Epithelial cell of prostate (primary cell): ENCODE data around the gene CDC14B.
"Not testable (repeated sequence)": the region's sequence is repeated elsewhere in the genome, so short reads cannot be mapped to it uniquely, and the experiment has no call there.

Source experiments
- DNase-seq: peaks from one replicate; pipeline ENCODE4 v3.0.0-alpha.2; 2011; ENCODE audit warnings: low read depth, low spot score
- H3K27ac ChIP-seq: fragments of 450-650 bp; 2 replicates; pipeline ENCODE4 v1.5.1; 2017; ENCODE audit warnings: mild to moderate bottlenecking

Gene CDC14B

DNA sequence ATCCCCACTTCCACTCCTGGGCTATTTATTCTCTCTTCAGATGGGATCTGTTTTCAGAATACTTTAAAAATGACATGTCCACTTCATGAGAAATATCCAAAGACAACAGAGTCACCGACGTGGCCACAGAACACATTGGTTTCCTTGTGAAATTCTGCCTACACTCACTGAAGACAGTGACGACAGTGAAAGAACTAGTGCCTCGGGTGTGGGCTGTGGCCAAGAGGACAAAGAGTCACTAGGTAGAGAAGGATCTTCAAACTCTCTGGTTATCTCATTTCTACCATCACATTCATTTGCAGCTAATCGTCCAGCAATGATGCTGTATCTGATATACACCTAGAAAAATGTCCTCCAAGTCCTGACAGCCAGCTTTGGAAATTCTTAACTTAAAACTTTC, 110.6 kb downstream of the CDC14B start:
- no peak for DNase-seq
- H3K27ac ChIP-seq, result no peak overlapping the region

DNA sequence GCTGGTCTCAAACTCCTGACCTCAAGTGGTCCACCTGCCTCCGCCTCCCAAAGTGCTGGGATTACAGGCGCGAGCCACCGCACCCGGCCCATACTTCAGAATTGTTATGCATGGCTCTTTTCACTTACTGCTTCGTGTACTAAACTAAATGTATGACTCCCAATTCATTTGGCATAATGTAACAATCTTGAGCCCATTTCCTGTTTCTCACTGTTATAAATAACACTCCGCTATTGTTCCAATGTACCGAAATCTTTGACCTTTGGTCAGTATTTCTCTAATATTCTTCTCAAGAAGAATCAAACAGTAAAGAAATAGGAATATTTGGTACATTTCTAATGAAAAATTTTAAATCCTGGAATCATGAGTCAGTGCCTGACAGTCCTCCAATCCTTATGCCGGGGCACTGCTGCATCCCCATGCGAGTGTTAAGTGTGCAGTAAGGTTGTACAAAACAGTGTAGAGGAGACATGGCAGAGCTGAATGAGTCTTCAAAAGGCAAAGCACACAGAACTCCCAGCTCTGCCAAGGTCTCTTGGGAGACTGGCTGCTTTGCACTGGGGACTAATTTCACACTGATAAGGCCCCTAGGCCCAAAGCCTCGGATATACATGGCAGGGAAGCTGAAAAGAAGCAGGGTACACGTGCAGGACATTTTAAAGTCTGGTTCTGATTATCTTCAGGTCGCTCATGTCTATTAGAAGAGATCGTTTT, 111.3 kb downstream of the CDC14B start:
- no peak overlapping the region for H3K27ac ChIP-seq
- no peak for DNase-seq

DNA sequence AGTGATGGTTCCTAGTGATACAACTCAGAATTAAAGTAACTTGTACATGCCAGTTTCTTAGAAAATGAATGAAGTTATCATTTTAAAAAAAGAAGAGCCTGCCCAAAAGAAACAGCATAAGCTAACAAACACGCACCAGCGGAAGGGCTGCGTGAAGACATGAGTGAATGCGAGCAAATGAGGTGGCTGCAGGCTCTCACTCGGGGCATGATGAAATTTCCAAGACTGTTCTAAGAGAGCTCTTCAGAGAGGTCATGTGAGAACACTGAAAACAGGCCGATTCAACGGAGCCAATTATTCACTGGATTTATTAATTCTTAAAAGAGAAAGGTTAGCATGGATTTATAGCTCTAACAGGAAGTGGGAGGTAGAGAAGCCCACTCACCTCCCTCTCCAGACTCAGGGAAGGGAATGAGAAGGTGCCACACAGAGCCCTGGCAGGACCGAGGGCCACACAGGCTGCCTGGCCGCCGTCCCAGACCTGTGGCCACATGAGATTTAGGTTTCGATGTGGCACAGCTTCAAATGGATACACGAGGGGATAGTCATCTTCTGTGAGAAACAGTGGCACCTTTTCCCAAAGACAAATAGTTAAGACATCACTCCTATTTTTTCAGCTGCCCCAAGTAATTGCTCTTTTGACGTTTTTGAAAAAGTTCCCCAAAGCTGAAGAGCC, 114.2 kb downstream of the CDC14B start:
- DNase-seq, result no peak
- H3K27ac ChIP-seq, result no peak overlapping the region

DNA sequence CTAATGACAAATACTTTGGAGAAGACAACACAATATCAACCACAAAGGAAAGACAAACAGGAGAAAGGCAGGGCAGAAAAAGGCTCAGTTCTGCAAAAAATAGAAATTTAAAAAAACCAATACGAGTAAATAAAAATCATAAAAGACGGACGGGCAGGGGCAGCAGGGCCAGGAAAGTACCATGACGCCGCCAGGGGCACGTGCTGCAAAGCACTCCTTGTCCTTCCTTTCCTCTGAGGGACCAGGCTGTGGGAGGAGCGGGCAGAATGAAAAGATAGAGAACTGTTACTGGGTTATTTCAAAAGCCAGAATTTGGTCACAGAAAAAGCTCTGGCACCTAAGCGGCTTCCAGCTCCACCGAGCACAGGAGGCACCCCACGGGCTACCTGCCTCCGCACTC, 115.7 kb downstream of the CDC14B start:
- DNase-seq, result no peak
- no peak overlapping the region for H3K27ac ChIP-seq

DNA sequence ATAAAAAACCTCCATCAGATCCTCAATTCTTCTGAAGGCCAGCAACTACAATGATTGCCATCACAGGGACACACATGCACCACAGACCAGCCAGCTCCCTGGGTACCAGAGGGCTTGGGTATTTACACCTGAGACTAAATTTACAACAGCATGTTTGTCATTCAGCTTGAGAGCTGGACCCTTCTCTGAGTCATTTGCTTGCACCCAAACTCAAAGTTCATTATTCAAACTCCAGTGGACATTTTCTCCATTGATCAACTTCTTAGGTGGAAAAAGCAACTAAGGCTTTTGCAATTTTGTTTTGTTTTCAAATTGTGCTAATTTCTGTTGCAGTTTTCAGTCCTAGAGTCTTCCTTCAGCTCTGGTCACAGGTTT, 116.3 kb downstream of the CDC14B start:
- H3K27ac ChIP-seq, DNase-seq: not testable (repeated sequence)

DNA sequence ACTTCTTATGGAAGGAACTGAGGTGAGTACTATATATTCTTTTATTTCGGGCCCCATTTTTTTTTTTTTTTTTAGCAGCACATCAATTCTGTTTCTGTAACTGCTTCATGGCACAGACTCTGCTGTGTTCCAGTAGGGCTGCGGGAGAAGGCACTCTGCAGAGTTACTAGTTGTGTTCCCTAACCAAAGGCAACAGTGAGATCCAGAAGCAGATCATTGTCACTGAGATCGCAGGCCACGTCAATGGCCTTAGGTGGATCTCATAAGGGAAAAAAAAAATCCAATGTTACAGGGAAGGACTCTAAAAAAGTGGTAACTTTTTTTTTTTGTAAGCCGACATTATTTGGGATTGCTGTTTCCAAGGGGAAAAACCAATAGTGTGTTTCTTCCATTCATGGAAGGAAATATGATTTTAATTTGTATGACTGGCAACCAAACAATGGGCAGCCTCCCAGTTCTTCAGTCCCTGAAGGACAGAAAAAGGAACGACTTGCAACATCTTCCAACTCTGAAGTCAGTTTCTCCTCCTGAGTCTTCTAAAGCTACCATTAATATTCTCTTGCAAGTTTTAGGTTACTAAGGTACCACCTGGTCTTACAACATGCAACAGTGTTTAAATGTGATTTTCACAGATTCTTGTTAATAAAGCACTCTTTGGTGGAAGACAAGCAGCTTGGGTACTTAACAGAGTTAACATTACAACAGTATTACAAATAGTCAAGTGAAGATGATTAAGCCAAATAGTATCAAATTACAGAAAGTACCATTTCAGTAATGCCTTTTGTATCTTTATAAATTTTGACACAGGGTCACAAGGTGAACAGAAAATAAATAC, 116.9 kb downstream of the CDC14B start:
- no peak overlapping the region for H3K27ac ChIP-seq

DNA sequence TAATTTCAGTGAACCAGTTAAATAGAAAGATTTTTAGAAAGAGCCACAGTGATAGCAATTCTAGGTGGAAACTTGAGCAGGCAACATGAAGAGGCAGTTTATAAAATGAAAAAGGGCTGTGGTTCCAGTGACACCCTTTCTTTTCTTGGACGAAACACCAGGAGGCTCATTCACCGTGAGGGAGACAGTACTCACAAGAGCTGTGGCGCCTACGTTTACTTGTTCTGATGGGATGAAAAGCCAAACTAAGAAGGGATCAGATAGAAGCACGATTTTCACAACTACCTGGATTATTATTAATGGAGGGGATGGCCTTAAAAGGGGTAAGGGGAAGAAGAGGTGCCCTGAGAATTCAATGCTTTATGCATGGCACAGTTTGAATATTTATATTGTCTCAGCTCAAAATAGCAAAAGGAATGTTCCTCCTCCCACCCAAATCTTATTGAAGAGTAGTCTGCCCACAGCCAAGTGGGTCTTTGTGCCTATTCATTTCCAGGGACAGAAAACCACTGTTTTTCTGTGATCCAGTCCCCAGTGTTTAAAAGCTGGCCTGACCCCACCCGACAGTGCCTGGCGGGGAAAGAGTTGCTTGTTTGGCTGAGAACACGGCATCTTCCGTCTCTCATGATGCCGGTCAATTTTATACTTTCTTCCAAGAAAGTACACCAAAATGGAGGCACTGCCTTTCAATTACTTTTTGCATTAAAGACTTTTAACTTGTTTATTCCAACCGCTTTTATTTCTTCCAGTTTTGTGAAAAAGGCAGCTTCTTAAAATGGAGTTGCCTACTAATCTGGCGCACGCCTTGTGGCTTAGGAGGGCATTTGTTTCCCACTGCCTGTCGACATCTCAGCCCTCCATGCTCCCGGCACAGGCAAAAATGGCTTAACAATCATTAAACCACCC, 117.8 kb downstream of the CDC14B start:
- H3K27ac ChIP-seq, result no peak overlapping the region
- DNase-seq, result no peak

More for the DNA sequence above, 116.9 kb downstream of the CDC14B start:
- no peak for DNase-seq

DNA sequence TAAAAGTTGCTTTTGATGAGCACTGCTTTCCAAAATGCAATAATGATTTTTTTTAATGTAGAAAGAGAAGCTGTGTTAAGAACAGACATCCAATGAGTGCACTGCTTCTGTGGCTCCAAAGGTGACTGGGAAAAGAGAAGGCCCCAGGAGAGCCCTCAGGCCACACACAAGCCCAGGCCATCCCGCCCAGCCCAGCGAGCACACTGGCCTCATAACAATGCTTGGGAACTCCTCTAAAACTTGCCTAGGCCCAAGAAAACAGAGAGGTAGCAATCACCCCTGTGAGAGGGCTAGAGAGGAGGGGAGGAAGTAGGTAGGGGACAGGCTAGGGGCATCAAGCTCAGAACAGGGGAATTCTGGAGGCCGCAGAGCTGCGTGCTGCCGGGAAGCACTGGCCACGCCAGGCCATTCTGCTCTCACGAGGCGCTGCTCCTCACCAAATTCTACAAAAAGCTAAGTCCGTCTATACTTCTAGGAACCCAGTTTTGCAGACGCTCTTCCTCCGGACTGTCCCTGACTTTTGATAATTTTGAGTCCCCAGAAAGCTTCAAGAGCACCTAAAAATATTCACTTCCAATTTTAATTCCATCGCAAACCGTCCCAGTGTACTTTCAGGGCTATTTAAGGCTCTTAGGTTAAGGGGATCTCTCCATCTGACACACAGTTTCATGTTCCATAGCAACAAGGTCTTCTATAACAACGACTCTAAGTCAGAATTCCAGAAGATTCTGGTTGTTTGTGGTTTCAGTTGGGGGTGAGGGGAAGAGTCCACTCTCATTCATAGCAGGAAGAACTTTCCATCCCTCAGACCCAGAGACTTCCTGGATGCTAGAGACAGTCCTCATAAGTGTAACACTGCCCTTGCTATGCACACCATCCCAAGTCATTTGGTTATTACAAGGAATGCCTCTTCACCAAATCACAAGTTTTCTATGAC, 118.7 kb downstream of the CDC14B start:
- no peak overlapping the region for H3K27ac ChIP-seq
- DNase-seq, result no peak

DNA sequence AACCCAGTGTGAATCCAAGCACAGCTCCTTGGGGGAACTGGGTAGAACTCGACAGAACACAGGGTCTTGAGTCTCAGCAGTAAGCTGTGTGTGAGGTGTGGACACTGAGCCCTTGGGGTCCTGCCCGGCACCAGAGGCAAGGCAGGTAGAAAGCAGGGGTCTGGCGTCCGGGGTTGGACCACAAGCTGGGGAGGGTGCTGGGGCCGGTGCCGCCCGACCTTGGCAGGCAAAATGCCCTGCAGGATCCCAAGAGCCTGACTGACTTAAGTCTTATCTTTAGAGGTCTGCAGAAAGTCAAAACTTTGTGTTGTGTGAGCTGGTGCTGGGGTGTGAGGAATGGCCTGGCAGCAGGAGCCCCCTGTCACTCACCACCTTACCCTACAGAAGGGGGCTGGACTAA, 120.4 kb downstream of the CDC14B start:
- no peak for DNase-seq

DNA sequence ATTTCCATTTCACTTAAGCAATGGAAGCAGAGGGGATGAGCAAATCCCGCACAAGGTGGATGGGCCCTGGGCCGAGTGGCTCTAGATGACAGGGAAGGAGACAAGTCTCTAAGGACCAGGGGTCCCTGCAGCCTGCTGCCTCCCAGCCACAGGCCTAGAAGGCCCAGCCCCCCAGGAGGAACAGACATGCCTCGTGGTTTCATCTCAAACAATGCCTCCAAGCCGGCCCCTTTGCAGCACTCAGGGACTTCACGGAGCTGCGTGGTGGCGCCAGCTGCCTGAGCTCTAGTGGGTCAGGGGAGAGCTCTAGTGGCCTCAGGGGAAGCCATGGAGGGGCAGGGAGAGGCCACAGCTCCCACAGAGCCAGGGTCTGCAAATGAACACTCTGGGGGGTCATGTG, 120.8 kb downstream of the CDC14B start:
- DNase-seq, result no peak

More for the DNA sequence above, 120.4 kb downstream of the CDC14B start:
- no peak overlapping the region for H3K27ac ChIP-seq

DNA sequence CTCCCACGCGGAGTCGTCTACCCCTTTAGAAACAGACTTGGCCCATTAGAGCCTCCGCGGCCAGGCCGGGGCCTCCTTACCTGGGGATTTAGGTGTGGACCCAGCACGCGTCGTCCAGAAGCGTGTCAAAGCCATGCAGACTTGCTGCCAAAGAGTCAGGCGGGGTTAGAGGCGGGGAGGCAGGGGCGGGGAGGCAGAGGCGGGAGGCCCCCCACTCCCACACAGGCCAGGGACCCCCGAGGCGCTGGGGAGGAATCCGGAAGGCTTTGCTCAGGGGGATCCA, 122.6 kb downstream of the CDC14B start:
- DNase-seq, result no peak
- H3K27ac ChIP-seq, result no peak overlapping the region

More for the DNA sequence above, 120.8 kb downstream of the CDC14B start:
- no peak overlapping the region for H3K27ac ChIP-seq

DNA sequence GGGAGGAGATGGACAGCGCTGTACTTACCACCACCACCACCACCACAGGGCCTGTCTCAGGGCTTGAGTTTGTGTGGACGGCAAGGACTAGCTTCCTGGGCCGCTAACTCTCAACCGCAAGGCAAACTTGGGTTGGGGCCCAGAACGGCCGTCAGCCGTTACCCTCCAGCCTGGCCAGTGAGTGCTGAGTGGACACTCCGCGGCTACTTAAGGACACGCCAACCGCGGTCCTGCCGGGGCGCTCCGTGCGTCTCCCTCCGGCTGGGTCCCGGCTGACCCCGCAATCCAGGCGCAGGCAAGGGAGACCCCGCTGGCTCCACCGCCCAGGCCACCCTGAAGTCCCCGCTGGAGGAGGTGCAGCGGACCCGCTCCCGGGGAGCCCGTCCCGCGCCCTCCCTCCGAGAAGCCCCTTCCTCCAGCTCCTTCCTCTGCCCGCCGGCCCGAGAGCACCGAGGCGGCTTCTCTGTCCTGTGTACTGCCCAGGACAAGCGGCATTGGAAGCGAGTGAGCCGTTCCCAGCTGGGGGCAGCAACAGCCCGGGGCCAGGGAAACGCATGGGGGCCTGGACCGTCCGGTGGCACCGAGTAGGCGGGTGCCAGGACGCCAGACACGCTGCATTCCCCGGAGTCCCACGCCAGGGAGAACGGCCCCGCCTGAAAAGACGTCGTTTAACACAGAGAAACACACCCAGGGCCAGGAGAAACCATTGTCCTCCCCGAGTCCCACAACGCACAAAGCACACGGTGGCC, 123.1 kb downstream of the CDC14B start:
- no peak overlapping the region for H3K27ac ChIP-seq
- no peak for DNase-seq

DNA sequence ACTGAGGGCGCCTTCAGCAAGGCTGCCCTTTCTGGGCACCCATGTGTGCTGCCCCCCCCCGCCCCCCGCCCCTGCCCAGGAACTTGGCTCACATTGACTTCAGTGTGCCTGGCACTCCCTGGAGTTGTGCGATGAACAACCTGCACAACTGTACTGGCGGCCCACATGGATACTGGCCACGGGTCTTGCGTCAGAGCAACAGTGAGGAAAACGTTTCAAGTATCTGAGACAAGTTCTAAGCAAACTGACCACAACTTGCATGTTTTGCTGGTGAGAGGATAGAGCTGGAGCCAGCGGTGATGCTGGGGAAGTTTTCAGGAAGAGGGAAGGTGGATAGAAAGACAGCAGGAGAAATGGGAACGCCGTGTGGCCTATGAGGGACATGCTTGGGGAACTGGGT, 124.3 kb downstream of the CDC14B start:
- DNase-seq, result no peak
- no peak overlapping the region for H3K27ac ChIP-seq

DNA sequence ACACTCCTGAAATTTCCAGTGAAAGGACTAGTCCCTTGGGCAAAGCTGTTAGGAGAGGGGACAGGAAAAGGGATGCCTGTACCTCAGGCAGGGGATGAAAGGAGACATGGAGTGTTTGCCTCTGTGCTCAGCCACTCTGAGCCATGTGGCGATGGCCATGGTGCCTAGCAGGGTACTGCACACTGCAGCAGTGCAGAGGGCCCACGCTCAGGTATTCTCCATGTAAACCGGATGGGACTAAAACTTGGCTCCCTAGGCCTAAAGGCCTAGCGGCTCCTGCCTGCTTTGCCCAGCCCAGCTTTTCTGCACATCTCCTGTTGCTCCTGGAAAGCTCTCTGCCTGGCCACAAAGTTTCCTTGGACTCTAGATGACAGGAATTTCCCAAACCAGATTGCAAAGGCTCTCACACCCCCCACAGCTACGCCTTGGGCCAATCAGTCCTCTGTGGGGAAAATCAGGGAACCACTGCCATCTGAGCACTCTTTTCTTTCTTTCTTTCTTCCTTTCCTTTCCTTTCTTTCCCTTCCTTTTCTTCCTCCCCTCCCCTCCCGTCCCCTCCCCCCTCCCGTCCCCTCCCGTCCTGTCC, 125.3 kb downstream of the CDC14B start:
- H3K27ac ChIP-seq, result no peak overlapping the region
- DNase-seq, result no peak

DNA sequence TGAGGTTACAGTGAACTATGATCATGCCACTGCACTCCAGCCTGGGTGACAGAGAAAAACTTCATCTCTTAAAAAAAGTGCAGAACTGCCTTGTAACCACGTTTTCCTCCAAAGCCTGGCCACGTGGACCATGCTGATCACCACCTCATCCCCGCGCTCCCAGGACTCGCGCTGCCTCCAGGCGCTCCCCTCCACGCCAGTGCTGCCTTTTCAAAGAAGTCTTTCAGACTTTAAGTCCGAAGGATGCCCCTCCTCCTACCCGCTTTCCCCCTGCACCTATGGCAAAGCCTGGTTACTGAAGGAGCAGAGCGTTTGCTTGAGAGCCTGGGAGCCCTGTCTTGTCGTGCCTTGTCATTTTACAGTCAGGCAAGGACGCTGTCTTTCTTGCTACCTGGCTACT, 125.9 kb downstream of the CDC14B start:
- H3K27ac ChIP-seq, result no peak overlapping the region
- DNase-seq, result no peak

DNA sequence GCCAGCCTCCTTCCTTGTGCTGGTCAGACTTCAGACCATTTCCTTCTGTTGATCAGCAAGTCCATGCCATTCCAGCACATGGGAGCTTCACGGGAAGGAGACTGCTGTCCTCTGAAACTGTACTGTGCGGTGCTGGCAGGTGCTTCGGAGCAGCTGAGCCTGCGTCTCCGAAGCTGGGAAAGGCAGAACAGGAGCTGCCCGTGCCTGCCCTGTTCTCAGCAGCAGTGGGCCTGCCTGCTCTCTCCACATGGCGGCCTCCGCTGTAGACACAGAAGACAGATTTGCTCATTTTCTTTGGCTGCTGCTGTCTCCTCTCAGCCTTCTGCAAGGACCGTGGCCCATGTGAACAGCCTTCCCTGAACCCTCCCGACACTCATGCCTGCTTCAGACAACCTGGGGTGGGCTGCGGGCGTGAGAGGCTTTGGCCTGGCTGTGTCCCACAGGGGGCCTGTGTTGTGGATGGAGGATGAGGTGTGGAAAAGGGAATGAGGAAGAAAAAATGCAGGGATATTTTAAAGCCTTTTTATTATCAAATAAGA, 126.6 kb downstream of the CDC14B start:
- no peak overlapping the region for H3K27ac ChIP-seq
- no peak for DNase-seq

DNA sequence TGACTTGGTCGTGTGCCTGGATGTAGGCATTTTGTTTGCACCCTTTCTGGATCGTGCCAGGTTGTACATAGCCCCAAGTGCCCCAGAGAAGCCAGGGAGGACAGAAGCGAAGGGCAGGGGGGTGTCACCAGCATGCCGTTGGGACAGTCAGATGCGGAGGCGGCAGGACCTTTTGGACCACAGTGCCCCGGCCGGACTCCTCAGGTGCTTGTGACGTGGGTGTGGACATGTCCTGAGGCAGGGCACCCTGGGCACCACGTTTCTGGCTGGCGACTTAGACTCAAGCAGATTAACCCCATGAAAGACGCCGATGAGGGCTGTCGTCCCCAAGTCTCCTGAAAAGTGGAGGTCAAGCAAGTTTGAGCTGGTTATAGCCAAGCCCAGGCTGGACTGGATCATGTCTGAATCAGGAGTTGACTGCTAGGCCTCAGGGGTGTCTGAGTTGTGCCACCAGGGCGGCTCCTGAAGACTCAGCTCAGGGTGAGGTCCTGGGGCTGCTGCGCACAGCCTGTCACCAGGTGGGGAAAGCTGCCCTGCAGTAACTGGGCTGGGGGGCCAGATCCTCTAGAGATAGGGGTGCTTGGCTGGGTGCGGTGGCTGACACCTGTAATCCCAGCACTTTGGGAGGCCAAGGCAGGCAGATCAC, 127.6 kb downstream of the CDC14B start:
- H3K27ac ChIP-seq, result no peak overlapping the region
- DNase-seq, result no peak
